Muscle of back (tissue), 11 donors: ENCODE data around the gene RUNX2. TPM values are rescaled to one million over a fixed set of nuclear protein-coding genes. Genes with fewer than 3 reads are reported as not detected.
A peak's percentile ranks its signal among the peaks of the same experiment; 100 is the strongest.

Experiments
- DNase-seq, 3 donors: peaks; one replicate each; pipeline versions ENCODE4 v3.0.0 to v3.0.0-alpha.2; 2013
- polyA plus RNA-seq, 10 donors: library from polyadenylated mRNA; unstranded; fragments of 120-200 nt; gene quantifications; one replicate each; pipeline ENCODE4 v1.2.1, GENCODE V29; 2013; ENCODE audit not compliant: insufficient read length in 10 of 10

RUNX2 gene
- polyA plus RNA-seq, 10 donors: 0.45 to 3.0 (median 0.83) TPM

- peak in 1 of 3 donors; percentile 57 for DNase-seq
Measured at GRCh38 chr6:45640081-45640491, 312.0 kb downstream of the RUNX2 start.

- DNase-seq: no peak
Measured at GRCh38 chr6:45640811-45641210, 312.7 kb downstream of the RUNX2 start.

GRCh38 chr6:45642331-45643125 lies 314.4 kb downstream of the RUNX2 start:
- no peak for DNase-seq

GRCh38 chr6:45643126-45643525 lies 315.0 kb downstream of the RUNX2 start:
- no peak for DNase-seq

DNA sequence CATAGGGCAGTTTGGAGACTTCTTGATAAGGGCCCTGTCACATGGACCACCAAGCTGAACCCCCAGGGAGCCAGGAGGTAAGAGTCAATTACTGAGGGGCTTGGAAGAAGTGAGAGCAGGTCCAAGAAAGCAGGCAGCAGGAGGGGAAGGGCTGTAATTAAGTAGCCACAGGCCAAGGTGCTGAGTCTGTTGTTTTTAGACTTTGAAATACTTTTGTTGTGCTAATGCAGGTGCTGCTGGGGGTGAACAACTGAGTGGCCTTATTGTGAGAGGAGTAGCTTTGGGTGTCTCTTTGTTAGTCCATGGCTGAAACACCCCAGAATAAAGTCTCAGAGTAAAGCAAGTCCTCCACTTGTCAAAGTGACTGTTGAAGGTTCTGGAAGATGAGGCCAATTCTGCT lies 316.6 kb downstream of the RUNX2 start:
- no peak for DNase-seq

DNA sequence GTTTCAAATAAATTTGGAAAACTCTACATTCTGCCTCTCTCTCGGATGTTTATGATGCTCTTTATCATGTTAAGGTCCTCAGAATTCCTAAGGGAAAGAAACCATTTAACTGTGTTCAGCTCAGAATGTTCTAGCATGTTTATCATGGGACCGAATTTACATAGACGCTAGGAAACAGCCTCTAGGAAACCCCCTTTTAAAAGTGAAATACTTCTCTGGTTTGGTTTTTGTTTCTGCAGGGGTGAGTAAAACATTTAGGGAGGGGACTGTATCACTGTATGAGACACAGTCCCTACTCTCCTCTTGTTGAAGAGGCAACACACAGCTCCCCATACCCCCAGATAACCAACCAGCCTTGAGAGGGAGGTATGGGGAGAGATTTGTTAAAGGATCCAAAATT lies 317.2 kb downstream of the RUNX2 start:
- no peak for DNase-seq

DNA sequence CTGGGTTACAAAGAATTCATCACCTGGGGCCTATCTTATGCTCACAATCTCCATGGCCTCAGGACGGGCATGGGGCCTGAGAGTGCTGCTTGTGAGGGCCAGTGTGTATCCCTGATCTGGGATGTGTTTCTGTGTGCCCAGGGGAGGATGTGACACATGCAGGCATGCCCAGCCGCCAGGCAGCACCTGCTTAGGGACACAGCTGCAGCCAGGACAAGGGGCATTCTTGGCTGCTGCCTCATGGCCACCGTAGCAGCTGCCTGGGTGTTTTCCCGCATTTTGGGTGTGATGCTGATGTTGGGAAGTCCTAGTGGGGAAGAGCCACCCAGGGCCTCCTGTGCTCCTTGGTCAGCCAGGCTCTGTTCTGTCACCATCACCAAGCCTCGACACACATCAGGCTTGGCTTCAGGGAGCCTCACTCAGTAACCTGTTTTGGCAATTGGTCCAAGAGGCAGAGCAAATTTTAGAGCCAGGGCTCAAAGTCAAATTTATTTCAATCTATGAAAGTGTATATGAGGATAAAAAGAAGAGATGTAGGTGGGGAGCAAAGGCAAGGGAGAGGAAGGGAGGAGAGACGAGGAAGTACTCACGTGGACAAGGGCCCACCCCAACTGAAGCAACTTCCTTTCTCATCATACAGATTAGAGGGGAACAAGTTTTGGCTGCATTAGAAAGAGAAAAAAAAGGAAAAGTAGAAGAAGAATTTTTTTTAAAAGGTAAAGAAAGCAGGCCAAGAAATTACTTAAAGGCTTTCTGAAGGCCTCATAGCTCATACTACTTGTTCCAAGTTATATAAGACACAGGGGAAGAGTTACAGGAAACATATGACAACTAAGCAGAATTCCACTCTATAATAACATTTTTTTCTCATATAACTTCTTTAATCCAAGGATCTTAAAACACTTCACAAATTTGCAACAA lies 319.5 kb downstream of the RUNX2 start:
- DNase-seq: peak in 1 of 3 donors; percentile 56

- no peak for DNase-seq
Measured at GRCh38 chr6:45648262-45648620, 320.1 kb downstream of the RUNX2 start.

- peak in 1 of 3 donors; percentile 95 for DNase-seq
Measured at GRCh38 chr6:45650524-45651135, 322.5 kb downstream of the RUNX2 start.

GRCh38 chr6:45651301-45651700 lies 323.2 kb downstream of the RUNX2 start:
- no peak for DNase-seq

GRCh38 chr6:45652416-45652815 lies 324.3 kb downstream of the RUNX2 start:
- no peak for DNase-seq

DNA sequence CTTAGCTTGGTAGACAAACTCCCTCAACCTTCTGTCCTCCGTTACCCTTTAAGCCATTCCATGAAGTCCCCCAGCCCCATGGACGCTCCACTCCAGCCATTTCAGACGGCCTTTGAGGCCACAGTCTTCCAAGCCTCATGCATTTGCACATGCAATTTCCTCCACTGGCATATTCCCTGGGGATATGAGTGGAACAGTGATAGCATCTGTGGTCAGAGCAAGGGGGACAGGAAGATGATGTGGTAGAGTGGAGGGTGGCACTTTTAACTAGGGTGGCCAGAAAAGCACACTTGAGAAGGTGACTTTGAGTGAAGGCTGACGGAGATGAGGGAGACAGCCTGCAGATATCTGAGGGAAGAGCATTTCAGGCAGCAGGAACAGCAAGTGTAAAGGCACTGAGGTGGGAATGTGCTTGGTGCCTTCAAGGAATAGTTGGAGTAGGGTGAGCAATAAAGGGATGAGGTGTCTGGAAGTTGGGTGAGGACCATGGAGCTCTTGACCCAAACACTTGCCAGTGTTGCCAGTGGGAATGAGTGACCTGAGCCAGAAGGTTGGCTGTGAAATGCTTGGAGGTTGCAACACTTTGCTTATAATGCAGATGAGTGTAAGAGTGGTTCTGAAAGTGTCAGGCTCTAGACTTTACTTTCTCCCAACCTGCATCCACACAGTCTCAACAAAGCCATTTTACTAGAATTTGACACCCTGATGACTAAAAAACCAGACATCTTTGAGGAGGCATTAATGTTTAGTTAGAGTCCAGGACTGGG lies 325.2 kb downstream of the RUNX2 start:
- DNase-seq: no peak

- no peak for DNase-seq
Measured at GRCh38 chr6:45654673-45655072, 326.5 kb downstream of the RUNX2 start.

DNA sequence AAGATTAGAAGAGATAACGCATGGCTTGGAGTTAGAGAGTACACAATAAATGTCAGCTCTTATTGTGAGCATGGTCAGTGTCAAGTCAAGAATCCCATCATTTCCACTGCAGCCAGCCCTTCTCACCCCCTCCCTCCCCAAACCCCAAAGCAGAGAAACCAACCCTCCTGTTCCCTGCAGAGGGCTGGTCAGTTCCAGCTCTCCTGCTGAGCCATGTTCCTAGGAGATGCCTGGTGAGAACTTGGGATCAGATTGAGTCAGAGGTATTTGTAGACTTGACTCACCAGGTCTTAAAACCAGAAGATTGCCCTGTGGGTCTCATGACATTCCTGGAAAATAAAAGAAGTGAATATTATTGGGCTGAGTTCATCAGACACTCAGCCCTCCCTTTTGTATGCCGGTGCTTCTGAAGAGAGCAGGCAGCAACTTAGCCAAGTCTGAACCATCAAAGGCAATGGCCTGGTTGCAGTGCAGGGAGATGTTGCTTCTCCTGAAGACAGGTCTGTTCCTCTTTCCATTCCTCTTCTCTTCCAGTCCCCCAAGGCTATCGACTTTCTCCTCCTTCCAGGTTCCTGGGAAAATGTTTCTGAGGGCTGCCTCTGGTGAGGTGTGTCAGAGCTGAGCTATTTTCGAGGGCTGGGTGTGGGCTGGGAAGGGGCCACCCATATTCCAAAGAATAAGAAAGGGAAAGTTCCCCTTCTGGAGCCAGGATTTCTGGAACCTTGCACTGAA lies 327.8 kb downstream of the RUNX2 start:
- peak in 1 of 3 donors; percentile 96 for DNase-seq

DNA sequence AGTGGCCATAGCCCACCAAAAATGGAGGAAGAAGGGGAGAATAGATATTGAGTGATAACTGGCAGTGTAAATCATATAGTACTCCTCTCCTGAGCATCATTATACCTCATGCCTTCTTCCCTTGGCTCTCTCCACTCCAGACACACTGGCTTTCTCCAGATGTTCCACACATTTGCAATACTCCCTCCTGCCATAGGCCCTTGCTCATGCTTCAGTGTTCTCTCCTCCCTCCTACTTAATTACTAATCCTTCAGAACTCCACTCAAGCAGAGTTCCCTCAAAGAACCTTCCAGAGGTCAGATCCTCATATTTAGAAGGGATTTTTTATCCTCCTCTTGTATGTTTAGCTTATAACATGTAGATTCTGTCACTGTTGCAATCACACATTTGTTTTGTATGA lies 329.1 kb downstream of the RUNX2 start:
- DNase-seq: no peak

- DNase-seq: no peak
Measured at GRCh38 chr6:45658400-45658799, 330.3 kb downstream of the RUNX2 start.

- no peak for DNase-seq
Measured at GRCh38 chr6:45658958-45659357, 330.8 kb downstream of the RUNX2 start.

GRCh38 chr6:45661661-45662060 lies 333.5 kb downstream of the RUNX2 start:
- peak in 1 of 3 donors; percentile 71 for DNase-seq

- peak in 2 of 3 donors; percentile 36 to 81 for DNase-seq
Measured at GRCh38 chr6:45663251-45664221, 335.4 kb downstream of the RUNX2 start.

DNA sequence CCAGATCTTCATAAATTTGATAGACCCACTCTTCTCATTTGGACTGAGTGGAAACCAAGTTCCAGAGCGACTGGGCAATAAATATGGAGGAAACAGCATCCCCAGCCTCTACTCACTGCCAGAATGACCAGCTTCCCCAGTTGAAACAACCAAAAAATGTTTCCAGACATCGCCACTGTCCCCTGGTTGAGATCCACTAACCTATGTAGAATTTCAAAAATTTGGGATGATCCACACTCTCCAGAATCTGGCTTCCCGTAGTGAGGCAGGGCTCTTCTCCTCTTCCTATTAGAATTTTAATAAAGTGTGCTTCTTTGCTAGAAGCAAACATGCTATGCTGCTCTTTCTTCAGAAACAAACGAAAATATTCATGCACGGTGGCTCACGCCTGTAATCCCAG lies 336.6 kb downstream of the RUNX2 start:
- no peak for DNase-seq
